Astrocyte (in vitro differentiated cells and primary cell): ENCODE measurements around the gene KBTBD12. TPM values are rescaled to one million over a fixed set of nuclear protein-coding genes. Genes with fewer than 3 reads are reported as not detected.
"Not testable (repeated sequence)": the region's sequence is repeated elsewhere in the genome, so short reads cannot be mapped to it uniquely, and the experiment has no call there.

Source experiments
- DNase-seq: peaks from one replicate; pipeline ENCODE4 v3.0.0-alpha.2; 2010; ENCODE audit warnings: low read depth
- FAIRE-seq: peaks from 2 replicates; lab custom pipeline; 2011; peaks lifted over from hg19 to GRCh38; lab: Jason Lieb, UNC
- H2AFZ ChIP-seq: 2 replicates; pipeline ENCODE4 v1.6.0; 2012; ENCODE audit warnings: low read depth, low read length, inconsistent platforms
- H3K27ac ChIP-seq: 2 replicates; pipeline ENCODE4 v1.5.1; 2011; ENCODE audit warnings: low read depth, low read length, inconsistent platforms
- H3K27me3 ChIP-seq: 2 replicates; pipeline ENCODE4 v1.6.0; 2011; ENCODE audit warnings: low read length, inconsistent platforms; ENCODE audit not compliant: insufficient read depth
- H3K36me3 ChIP-seq: 2 replicates; pipeline ENCODE4 v1.5.1; 2011; ENCODE audit warnings: low read length, inconsistent platforms; ENCODE audit not compliant: insufficient read depth
- H3K4me1 ChIP-seq: 2 replicates; pipeline ENCODE4 v1.5.1; 2011; ENCODE audit warnings: low read length, inconsistent platforms; ENCODE audit not compliant: insufficient read depth
- H3K4me2 ChIP-seq: 2 replicates; pipeline ENCODE4 v1.6.0; 2012; ENCODE audit warnings: low read length, inconsistent platforms
- H3K4me3 ChIP-seq: 2 replicates; pipeline ENCODE4 v1.5.1; 2011; ENCODE audit warnings: low read depth, mild to moderate bottlenecking, low read length, inconsistent platforms; ENCODE audit not compliant: insufficient read depth
- H3K79me2 ChIP-seq: 2 replicates; pipeline ENCODE4 v1.6.0; 2012; ENCODE audit warnings: mild to moderate bottlenecking, low read length, inconsistent platforms; ENCODE audit not compliant: insufficient read depth
- H3K9ac ChIP-seq: 2 replicates; pipeline ENCODE4 v1.6.0; 2012; ENCODE audit warnings: mild to moderate bottlenecking, low read length, inconsistent platforms
- H3K9me3 ChIP-seq: 2 replicates; pipeline ENCODE4 v1.5.1; 2012; ENCODE audit warnings: low read depth, mild to moderate bottlenecking, low read length, inconsistent platforms; ENCODE audit not compliant: insufficient read depth
- H4K20me1 ChIP-seq: 2 replicates; pipeline ENCODE4 v1.6.0; 2012; ENCODE audit warnings: low read length, inconsistent platforms; ENCODE audit not compliant: insufficient read depth
- H3K27ac Mint-ChIP-seq: one replicate; pipeline ENCODE4 v1.8.0; 2021; ENCODE audit warnings: mild to moderate bottlenecking, mixed read lengths; ENCODE audit not compliant: unreplicated experiment
- H3K27me3 Mint-ChIP-seq: one replicate; pipeline ENCODE4 v1.8.0; 2021; ENCODE audit warnings: low read depth, mixed read lengths; ENCODE audit not compliant: unreplicated experiment
- H3K36me3 Mint-ChIP-seq: one replicate; pipeline ENCODE4 v1.8.0; 2021; ENCODE audit warnings: low read depth, mixed read lengths; ENCODE audit not compliant: unreplicated experiment
- H3K4me1 Mint-ChIP-seq: one replicate; pipeline ENCODE4 v1.8.0; 2021; ENCODE audit warnings: low read depth, mixed read lengths; ENCODE audit not compliant: unreplicated experiment
- H3K4me3 Mint-ChIP-seq: one replicate; pipeline ENCODE4 v1.8.0; 2021; ENCODE audit warnings: mild to moderate bottlenecking, moderate library complexity, mixed read lengths; ENCODE audit not compliant: unreplicated experiment
- H3K9me3 Mint-ChIP-seq: one replicate; pipeline ENCODE4 v1.8.0; 2021; ENCODE audit warnings: mild to moderate bottlenecking, mixed read lengths; ENCODE audit not compliant: unreplicated experiment
- CTCF ChIP-seq: IDR thresholded peaks from 2 replicates; pipeline ENCODE4 v1.5.1; 2011; ENCODE audit warnings: low read depth, mild to moderate bottlenecking, inconsistent platforms, low read length, moderate library complexity; ENCODE audit not compliant: insufficient read depth
- EZH2 ChIP-seq: IDR thresholded peaks from 2 replicates; pipeline ENCODE4 v1.6.1; 2012; ENCODE audit warnings: mild to moderate bottlenecking, low read length, inconsistent platforms; ENCODE audit not compliant: insufficient read depth
- total RNA-seq: library from RNA; stranded (reverse); gene quantifications from 2 replicates; pipeline ENCODE4 v1.2.1, GENCODE V29; 2021

The KBTBD12 gene
- total RNA-seq, 1 donor from 2014 or later = not detected

- Mint-ChIP-seq H3K9me3 (peaks cover 17% of the 10 kb centered on the region), H3K27ac (no peak overlapping the region), H3K4me1 (no peaks in the 10 kb centered on the region), H3K4me3 (no peak overlapping the region), H3K36me3 (peaks cover 2% of the 10 kb centered on the region), H3K27me3 (peaks cover 53% of the 10 kb centered on the region)
- no peak for DNase-seq
- Histone ChIP-seq H3K36me3 (no peaks in the 10 kb centered on the region), H3K9ac (no peak overlapping the region), H3K27me3 (peaks cover 24% of the 10 kb centered on the region), H3K9me3 (peaks cover 6% of the 10 kb centered on the region), H2AFZ (no peak overlapping the region), H3K4me3 (no peak overlapping the region), H4K20me1 (no peaks in the 10 kb centered on the region), H3K27ac (no peak overlapping the region), H3K4me1 (peaks cover 13% of the 10 kb centered on the region), H3K79me2 (no peaks in the 10 kb centered on the region), H3K4me2 (no peak overlapping the region)
- TF ChIP-seq CTCF (no peak), EZH2 (no peak)
- no peak for FAIRE-seq
Measured at GRCh38 chr3:127911421-127911931, 3.6 kb upstream of the KBTBD12 start.

GRCh38 chr3:127913841-127914240 is 1.2 kb upstream of the KBTBD12 start:
- not testable (repeated sequence) for H3K4me2 ChIP-seq, H3K79me2 ChIP-seq, H3K27ac Mint-ChIP-seq, H3K27ac ChIP-seq, H4K20me1 ChIP-seq, DNase-seq, H3K36me3 Mint-ChIP-seq, H3K9ac ChIP-seq, H3K4me1 Mint-ChIP-seq, H3K9me3 ChIP-seq, H2AFZ ChIP-seq, FAIRE-seq, H3K4me3 ChIP-seq, H3K36me3 ChIP-seq, H3K4me3 Mint-ChIP-seq
- H3K27me3 ChIP-seq = peaks cover 24% of the 10 kb centered on the region
- H3K4me1 ChIP-seq = peaks cover 13% of the 10 kb centered on the region
- Mint-ChIP-seq H3K9me3 (peaks cover 12% of the 10 kb centered on the region), H3K27me3 (peaks cover 58% of the 10 kb centered on the region)

DNA sequence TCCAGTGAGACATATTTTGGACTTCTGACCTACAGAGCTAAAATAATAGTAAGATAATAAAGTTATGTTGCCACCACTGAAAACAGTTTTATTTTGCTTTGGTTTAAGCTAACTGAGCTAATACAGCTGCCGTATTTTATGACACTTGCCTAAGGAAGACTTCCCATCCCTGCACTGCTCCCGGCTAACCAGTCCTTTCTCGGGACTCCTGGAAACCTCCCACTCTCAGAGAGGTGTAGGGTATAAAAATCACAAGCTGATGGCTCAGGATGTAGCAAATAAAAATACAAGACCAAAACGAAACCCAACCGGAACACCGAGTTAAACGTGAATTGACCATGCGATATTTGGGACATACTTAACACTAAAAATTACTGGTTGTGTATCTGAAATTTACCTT is 448 bp upstream of the KBTBD12 start:
- no peaks in the 10 kb centered on the region for H3K79me2 ChIP-seq
- no peak for TF ChIP-seq EZH2
- TF ChIP-seq CTCF = no peak
- H3K9ac ChIP-seq = no peak overlapping the region
- Mint-ChIP-seq H3K36me3 (no peaks in the 10 kb centered on the region), H3K4me3 (no peak overlapping the region), H3K27ac (no peak overlapping the region), H3K4me1 (no peaks in the 10 kb centered on the region), H3K9me3 (peaks cover 12% of the 10 kb centered on the region), H3K27me3 (peaks cover 52% of the 10 kb centered on the region)
- no peaks in the 10 kb centered on the region for H3K36me3 ChIP-seq
- DNase-seq = no peak
- no peak overlapping the region for H3K27ac ChIP-seq
- peak overlapping the region; percentile 85 for H3K4me2 ChIP-seq
- H3K4me3 ChIP-seq = peak overlapping the region; percentile 49
- peak overlapping the region; percentile 86 for H2AFZ ChIP-seq
- peaks cover 24% of the 10 kb centered on the region for H3K27me3 ChIP-seq
- no peak for FAIRE-seq
- H3K9me3 ChIP-seq = peaks cover 6% of the 10 kb centered on the region
- peaks cover 13% of the 10 kb centered on the region for H3K4me1 ChIP-seq
- no peaks in the 10 kb centered on the region for H4K20me1 ChIP-seq
